Measurements from ENCODE around the gene SPG7. TPM values are rescaled to one million over a fixed set of nuclear protein-coding genes. Genes with fewer than 3 reads are reported as not detected.

The SPG7 gene
- polyA plus RNA-seq, 2 of the 4 experiments (the other 2 are of a cell fraction), result 53.2 to 73.2 TPM

DNA sequence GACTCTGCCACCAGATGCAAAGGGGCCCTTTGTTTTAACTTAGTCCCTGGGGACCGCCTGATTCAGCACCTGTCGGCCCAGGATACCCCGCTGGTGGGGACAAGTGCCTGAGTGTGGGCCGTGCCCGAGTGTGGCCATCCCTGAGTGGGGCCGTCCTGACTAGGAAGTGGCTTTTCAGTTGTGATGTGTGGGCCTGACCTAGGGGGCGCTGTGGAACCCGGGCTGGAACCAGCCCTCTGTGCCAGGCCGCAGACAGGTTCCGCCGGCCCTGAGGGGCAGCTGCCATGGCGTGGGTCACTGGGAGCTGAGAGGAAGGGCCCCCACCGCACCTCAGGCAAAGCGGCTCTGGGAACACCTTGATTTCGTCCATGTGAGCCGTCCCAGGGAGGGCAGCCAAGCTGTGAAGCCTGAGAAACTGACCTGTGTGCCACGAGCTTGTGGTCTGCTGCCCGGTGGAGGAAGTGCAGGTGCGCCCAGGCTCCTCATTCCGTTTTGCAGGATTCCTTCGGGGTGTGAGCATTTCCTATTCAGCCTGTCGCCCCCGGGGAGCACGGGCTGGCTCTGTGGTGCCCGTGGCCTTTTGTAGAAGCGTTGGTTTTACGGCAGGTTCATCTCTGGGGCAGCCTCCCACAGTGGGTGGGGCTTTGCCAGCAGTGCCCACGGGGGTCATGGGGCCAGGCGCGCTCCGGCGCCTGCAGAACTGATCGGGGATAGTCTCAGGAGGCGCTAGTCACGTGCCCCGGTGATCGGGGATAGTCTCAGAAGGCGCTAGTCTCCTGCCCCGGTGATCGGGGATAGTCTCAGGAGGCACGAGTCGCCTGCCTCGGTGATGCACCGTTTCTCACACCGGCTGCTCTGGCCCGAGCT lies 57.5 kb downstream of the SPG7 start (continued):
- TF ChIP-seq, protein P1, sequence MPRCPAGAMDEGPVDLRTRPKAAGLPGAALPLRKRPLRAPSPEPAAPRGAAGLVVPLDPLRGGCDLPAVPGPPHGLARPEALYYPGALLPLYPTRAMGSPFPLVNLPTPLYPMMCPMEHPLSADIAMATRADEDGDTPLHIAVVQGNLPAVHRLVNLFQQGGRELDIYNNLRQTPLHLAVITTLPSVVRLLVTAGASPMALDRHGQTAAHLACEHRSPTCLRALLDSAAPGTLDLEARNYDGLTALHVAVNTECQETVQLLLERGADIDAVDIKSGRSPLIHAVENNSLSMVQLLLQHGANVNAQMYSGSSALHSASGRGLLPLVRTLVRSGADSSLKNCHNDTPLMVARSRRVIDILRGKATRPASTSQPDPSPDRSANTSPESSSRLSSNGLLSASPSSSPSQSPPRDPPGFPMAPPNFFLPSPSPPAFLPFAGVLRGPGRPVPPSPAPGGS (IDR thresholded peaks at IDR 0.05), result peak; percentile 48; the same call in 2 of the 3 replicates
- TF ChIP-seq ZNF302 (CRISPR knock-in tag; IDR thresholded peaks at IDR 0.05) (no peak), SREBF2 (IDR thresholded peaks at IDR 0.05) (no peak), CHD2 (IDR thresholded peaks at IDR 0.05; ENCODE audit: low read length, partially characterized antibody) (no peak), NPAS2 (CRISPR knock-in tag; IDR thresholded peaks at IDR 0.05; ENCODE audit: borderline replicate concordance) (0 out of 2 replicates have a peak, but pooled peaks have one; percentile 4), RAD21 (conservative IDR thresholded peaks at IDR 0.05 in 1 of 2, IDR thresholded peaks at IDR 0.05 in 1 of 2) (no peak), PHF8 (IDR thresholded peaks at IDR 0.05; ENCODE audit: borderline replicate concordance, low read depth) (no peak), TP53 (CRISPR knock-in tag; IDR thresholded peaks at IDR 0.05) (peak; percentile 79; the same call in 1 of the 2 replicates), MYC (IDR thresholded peaks at IDR 0.05; ENCODE audit: borderline replicate concordance, low read length) (no peak), ESRRA (IDR thresholded peaks at IDR 0.05; ENCODE audit: borderline replicate concordance, low read length) (no peak), JUN (IDR thresholded peaks at IDR 0.05) (peak in 1 of 2 experiments; percentile 84; a peak in 4 of 5 replicates), HDAC2 (IDR thresholded peaks at IDR 0.05) (no peak), RARB (CRISPR knock-in tag; IDR thresholded peaks at IDR 0.05) (peak; percentile 50; the same call in 1 of the 2 replicates), CEBPB (IDR thresholded peaks at IDR 0.05) (no peak), POLR2AphosphoS2 (conservative IDR thresholded peaks at IDR 0.05; ENCODE audit: low read length) (0 out of 2 replicates have a peak, but pooled peaks have one; percentile 39), NR3C1 (IDR thresholded peaks at IDR 0.05) (no peak), EHF (CRISPR knock-in tag; IDR thresholded peaks at IDR 0.05) (peak; percentile 75; the same call in 1 of the 2 replicates), NFE2L2 (conservative IDR thresholded peaks at IDR 0.05; ENCODE audit: low read length) (no peak), FOSL2 (IDR thresholded peaks at IDR 0.05) (no peak), FOSL2 (CRISPR knock-in tag; IDR thresholded peaks at IDR 0.05) (peak; percentile 2; the same call in 1 of the 2 replicates), KDM5A (IDR thresholded peaks at IDR 0.05) (no peak), MAFK (IDR thresholded peaks at IDR 0.05; ENCODE audit: partially characterized antibody) (no peak), FOXS1 (CRISPR knock-in tag; IDR thresholded peaks at IDR 0.05) (peak; percentile 14; the same call in 1 of the 2 replicates), RFX5 (IDR thresholded peaks at IDR 0.05) (no peak), GATA3 (IDR thresholded peaks at IDR 0.05; ENCODE audit: borderline replicate concordance) (no peak; the same call in none of the 2 replicates), HOXA7 (CRISPR knock-in tag; IDR thresholded peaks at IDR 0.05) (peak; percentile 93), MAZ (IDR thresholded peaks at IDR 0.05; ENCODE audit: borderline replicate concordance, low read depth, low read length) (no peak), TFCP2L1 (CRISPR knock-in tag; IDR thresholded peaks at IDR 0.05) (peak; percentile 92), BHLHE40 (IDR thresholded peaks at IDR 0.05; ENCODE audit: low read depth, low read length) (no peak), EP300 (IDR thresholded peaks at IDR 0.05) (0 out of 5 replicates have a peak, but pooled peaks of 1 of the 2 experiments have one; percentile 8), HOXB5 (CRISPR knock-in tag; IDR thresholded peaks at IDR 0.05) (no peak), CHD4 (IDR thresholded peaks at IDR 0.05; ENCODE audit: borderline replicate concordance) (no peak), ZSCAN20 (CRISPR knock-in tag; IDR thresholded peaks at IDR 0.05) (no peak), RCOR1 (IDR thresholded peaks at IDR 0.05; ENCODE audit: low read depth, low read length) (no peak), ZC3H11A (IDR thresholded peaks at IDR 0.05) (no peak), CBX2 (IDR thresholded peaks at IDR 0.05; ENCODE audit: borderline replicate concordance, low read depth) (no peak)
- TF ChIP-seq, protein P2, sequence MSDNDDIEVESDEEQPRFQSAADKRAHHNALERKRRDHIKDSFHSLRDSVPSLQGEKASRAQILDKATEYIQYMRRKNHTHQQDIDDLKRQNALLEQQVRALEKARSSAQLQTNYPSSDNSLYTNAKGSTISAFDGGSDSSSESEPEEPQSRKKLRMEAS (IDR thresholded peaks at IDR 0.05), result peak; percentile 54
- TF ChIP-seq, protein P3, sequence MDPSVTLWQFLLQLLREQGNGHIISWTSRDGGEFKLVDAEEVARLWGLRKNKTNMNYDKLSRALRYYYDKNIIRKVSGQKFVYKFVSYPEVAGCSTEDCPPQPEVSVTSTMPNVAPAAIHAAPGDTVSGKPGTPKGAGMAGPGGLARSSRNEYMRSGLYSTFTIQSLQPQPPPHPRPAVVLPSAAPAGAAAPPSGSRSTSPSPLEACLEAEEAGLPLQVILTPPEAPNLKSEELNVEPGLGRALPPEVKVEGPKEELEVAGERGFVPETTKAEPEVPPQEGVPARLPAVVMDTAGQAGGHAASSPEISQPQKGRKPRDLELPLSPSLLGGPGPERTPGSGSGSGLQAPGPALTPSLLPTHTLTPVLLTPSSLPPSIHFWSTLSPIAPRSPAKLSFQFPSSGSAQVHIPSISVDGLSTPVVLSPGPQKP (IDR thresholded peaks at IDR 0.05; ENCODE audit: low read depth, low read length), result no peak
- TF ChIP-seq, protein P4, sequence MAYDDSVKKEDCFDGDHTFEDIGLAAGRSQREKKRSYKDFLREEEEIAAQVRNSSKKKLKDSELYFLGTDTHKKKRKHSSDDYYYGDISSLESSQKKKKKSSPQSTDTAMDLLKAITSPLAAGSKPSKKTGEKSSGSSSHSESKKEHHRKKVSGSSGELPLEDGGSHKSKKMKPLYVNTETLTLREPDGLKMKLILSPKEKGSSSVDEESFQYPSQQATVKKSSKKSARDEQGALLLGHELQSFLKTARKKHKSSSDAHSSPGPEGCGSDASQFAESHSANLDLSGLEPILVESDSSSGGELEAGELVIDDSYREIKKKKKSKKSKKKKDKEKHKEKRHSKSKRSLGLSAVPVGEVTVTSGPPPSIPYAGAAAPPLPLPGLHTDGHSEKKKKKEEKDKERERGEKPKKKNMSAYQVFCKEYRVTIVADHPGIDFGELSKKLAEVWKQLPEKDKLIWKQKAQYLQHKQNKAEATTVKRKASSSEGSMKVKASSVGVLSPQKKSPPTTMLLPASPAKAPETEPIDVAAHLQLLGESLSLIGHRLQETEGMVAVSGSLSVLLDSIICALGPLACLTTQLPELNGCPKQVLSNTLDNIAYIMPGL (CRISPR knock-in tag; IDR thresholded peaks at IDR 0.05; ENCODE audit: borderline replicate concordance), result peak; percentile 55
- TF ChIP-seq, protein P5, sequence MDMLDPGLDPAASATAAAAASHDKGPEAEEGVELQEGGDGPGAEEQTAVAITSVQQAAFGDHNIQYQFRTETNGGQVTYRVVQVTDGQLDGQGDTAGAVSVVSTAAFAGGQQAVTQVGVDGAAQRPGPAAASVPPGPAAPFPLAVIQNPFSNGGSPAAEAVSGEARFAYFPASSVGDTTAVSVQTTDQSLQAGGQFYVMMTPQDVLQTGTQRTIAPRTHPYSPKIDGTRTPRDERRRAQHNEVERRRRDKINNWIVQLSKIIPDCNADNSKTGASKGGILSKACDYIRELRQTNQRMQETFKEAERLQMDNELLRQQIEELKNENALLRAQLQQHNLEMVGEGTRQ (IDR thresholded peaks at IDR 0.05), result peak; percentile 64
